Measurements from ENCODE around the gene NRL. TPM values are rescaled to one million over a fixed set of nuclear protein-coding genes. Genes with fewer than 3 reads are reported as not detected.

NRL gene
- total and polyA plus RNA-seq, 2 donors from 2014 or later, result 4.9 to 5.5 TPM

DNA sequence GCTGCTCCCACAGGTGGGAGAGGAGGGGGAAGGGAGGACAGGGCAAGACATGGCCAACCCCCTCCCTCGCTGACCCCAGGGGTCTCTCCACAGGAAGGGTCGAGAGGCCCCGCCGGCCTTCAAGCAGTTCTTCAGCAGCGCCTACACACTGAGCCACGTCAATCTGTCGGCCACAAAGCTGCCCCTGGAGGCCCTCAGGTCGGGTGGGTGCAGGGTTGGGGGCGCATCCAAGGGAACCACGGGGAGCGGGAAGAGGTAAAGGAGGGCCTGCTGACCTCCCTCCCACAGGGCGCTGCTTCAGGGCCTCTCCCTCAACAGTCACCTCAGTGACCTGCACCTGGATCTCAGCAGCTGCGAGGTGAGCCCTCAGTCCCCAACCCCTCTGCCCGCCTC is 56.9 kb downstream of the NRL start:
- DNase-seq (peak in 1 of 5 donors; percentile 67), FAIRE-seq (no peak)
- Histone ChIP-seq H3K9ac (ENCODE audit: low read length in 3 of 3) (no peak overlapping the region), H3K27ac (ENCODE audit: low read depth in 2 of 2, low read length in 2 of 2) (no peak overlapping the region), H3K27me3 (ENCODE audit: control insufficient read depth, insufficient read depth, low read length) (no peaks in the 10 kb centered on the region), H3K36me3 (ENCODE audit: control insufficient read depth in 2 of 3, insufficient read depth in 3 of 3, low read length in 3 of 3) (no peaks in the 10 kb centered on the region), H3K4me1 (ENCODE audit: control insufficient read depth in 2 of 3, insufficient read depth in 2 of 3, low read depth in 1 of 3, low read length in 3 of 3) (peaks cover 0 to 26% (median 14%) of the 10 kb centered on the region in 3 donors), H3K4me3 (ENCODE audit: low read length in 3 of 3) (no peak overlapping the region), H3K9me3 (ENCODE audit: control insufficient read depth in 2 of 3, insufficient read depth in 1 of 3, low read length in 3 of 3) (no peaks in the 10 kb centered on the region)
- intact Hi-C loops (cut with DNase I), result no loop called here
- TF ChIP-seq, protein P1, sequence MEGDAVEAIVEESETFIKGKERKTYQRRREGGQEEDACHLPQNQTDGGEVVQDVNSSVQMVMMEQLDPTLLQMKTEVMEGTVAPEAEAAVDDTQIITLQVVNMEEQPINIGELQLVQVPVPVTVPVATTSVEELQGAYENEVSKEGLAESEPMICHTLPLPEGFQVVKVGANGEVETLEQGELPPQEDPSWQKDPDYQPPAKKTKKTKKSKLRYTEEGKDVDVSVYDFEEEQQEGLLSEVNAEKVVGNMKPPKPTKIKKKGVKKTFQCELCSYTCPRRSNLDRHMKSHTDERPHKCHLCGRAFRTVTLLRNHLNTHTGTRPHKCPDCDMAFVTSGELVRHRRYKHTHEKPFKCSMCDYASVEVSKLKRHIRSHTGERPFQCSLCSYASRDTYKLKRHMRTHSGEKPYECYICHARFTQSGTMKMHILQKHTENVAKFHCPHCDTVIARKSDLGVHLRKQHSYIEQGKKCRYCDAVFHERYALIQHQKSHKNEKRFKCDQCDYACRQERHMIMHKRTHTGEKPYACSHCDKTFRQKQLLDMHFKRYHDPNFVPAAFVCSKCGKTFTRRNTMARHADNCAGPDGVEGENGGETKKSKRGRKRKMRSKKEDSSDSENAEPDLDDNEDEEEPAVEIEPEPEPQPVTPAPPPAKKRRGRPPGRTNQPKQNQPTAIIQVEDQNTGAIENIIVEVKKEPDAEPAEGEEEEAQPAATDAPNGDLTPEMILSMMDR (IDR thresholded peaks at IDR 0.05; ENCODE audit: borderline replicate concordance, extremely low read depth, insufficient read depth), result no peak

DNA sequence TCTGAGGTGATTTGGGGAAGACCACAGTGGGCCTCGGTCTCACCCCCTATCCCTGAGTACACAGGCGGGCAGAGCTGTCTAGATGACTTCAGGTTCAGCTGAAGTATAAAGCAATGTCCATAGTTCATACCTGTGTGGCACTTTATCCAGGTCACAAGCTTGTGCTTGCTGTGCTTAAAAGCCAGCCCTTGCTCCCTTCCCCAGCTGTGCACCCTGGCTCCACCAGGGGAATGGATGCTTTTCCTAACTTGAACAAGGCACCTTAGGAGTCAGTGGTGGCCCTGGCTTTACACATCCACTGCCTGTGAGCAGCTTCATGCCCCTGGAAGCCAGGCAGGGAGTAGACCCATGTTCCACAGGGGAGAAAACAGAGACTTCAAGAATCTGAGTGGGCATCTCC is 57.5 kb downstream of the NRL start:
- TF ChIP-seq, protein P1 (IDR thresholded peaks at IDR 0.05; ENCODE audit: borderline replicate concordance, extremely low read depth, insufficient read depth), result no peak
- Histone ChIP-seq H3K4me1 (ENCODE audit: control insufficient read depth in 2 of 3, insufficient read depth in 2 of 3, low read depth in 1 of 3, low read length in 3 of 3) (peaks cover 0 to 23% (median 13%) of the 10 kb centered on the region in 3 donors), H3K4me3 (ENCODE audit: low read length in 3 of 3) (no peak overlapping the region), H3K9ac (ENCODE audit: low read length in 3 of 3) (no peak overlapping the region), H3K27ac (ENCODE audit: low read depth in 2 of 2, low read length in 2 of 2) (no peak overlapping the region), H3K9me3 (ENCODE audit: control insufficient read depth in 2 of 3, insufficient read depth in 1 of 3, low read length in 3 of 3) (no peaks in the 10 kb centered on the region), H3K36me3 (ENCODE audit: control insufficient read depth in 2 of 3, insufficient read depth in 3 of 3, low read length in 3 of 3) (no peaks in the 10 kb centered on the region), H3K27me3 (ENCODE audit: control insufficient read depth, insufficient read depth, low read length) (no peaks in the 10 kb centered on the region)
- DNase-seq (no peak), FAIRE-seq (no peak)
- intact Hi-C loops (cut with DNase I), result no loop called here

DNA sequence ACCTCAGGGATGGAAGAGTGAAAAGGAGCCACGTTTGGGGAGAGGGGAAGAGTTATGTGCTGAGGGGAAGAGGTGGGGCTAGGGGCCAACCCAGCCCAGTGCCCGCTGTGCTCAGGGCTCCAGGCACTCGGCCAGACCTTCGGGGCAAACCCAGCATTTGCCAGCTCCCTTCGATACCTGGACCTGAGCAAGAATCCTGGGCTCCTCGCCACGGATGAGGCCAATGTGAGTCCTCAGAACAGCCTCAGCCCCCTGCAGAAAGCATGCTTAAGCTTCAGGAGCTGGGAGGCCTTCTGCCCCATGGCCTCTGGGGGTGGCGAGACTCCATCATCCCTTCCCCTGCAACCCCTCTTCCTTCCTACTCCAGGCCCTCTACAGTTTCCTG is 58.0 kb downstream of the NRL start:
- Histone ChIP-seq H3K4me3 (ENCODE audit: low read length in 3 of 3) (no peak overlapping the region), H3K4me1 (ENCODE audit: control insufficient read depth in 2 of 3, insufficient read depth in 2 of 3, low read depth in 1 of 3, low read length in 3 of 3) (peaks cover 0 to 18% (median 16%) of the 10 kb centered on the region in 3 donors), H3K27ac (ENCODE audit: low read depth in 2 of 2, low read length in 2 of 2) (no peak overlapping the region), H3K27me3 (ENCODE audit: control insufficient read depth, insufficient read depth, low read length) (no peaks in the 10 kb centered on the region), H3K9me3 (ENCODE audit: control insufficient read depth in 2 of 3, insufficient read depth in 1 of 3, low read length in 3 of 3) (no peaks in the 10 kb centered on the region), H3K9ac (ENCODE audit: low read length in 3 of 3) (no peak overlapping the region), H3K36me3 (ENCODE audit: control insufficient read depth in 2 of 3, insufficient read depth in 3 of 3, low read length in 3 of 3) (no peaks in the 10 kb centered on the region)
- FAIRE-seq, result no peak
- DNase-seq, result peak in 1 of 5 donors; percentile 57
- TF ChIP-seq, protein P1 (IDR thresholded peaks at IDR 0.05; ENCODE audit: borderline replicate concordance, extremely low read depth, insufficient read depth), result no peak
- intact Hi-C loops (cut with DNase I), result no loop called here
